ENCODE data around the gene MRPL10. TPM values are rescaled to one million over a fixed set of nuclear protein-coding genes. Genes with fewer than 3 reads are reported as not detected.

The MRPL10 gene
- total and polyA plus RNA-seq, 2 donors (not counting 3 experiments of a cell fraction or from before 2014, with no cell fraction given) = 43.4 to 84.0 TPM

DNA sequence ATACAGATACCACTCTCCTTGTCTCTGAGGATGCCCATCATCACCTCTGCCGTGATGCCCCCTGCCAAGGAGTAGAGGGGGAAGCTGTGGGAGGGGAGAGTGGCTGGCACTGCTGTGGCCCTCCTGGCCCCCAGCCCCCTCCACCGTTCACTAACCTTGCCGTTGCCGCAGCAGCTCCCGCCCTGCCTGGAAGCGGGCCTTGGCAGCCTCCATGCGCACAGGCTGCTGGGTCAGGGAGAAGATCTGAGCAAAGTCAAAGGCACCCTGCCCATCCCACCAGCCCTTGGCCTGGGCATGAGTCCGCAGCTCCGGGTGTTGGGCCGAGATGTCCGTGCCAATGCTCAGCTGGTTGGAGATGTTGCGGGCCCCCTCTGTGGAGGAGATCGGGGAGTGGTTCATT lies 7.3 kb upstream of the MRPL10 start:
- no peak overlapping the region for H3K9ac ChIP-seq (replicated peaks; ENCODE audit: extremely low read depth, insufficient read depth, low read length)
- CTCF ChIA-PET = interaction anchor here (1.5 to 3.5 kb wide), 3 partner anchors 51 to 132 kb away, joined by 4 to 162 read pairs (median 28); partner anchors contain the start of gene CDK5RAP3
- H4K20me1 ChIP-seq (replicated peaks; ENCODE audit: control insufficient read depth, extremely low read depth, insufficient read depth, low read length) = no peaks in the 10 kb centered on the region
- H3K27ac ChIP-seq (ENCODE audit: insufficient read depth, low read depth, low read length) = no peak overlapping the region
- DNase-seq (ENCODE audit: low read depth, low spot score) = no peak
- POLR2A ChIA-PET = no interaction called here
- dilution Hi-C loops (cut with MboI; ENCODE audit: extremely low pct_ligation_motif_present, low sequenced_read_pairs) (no loop called here), intact Hi-C loops (cut with micrococcal nuclease) (no loop called here)
- peaks cover 17% of the 10 kb centered on the region for H3K4me1 ChIP-seq (ENCODE audit: control insufficient read depth, extremely low read depth, insufficient read depth, low read length)
- FAIRE-seq = no peak
- BruUV-seq (replicated peaks) = no TSS peak
- no peak overlapping the region for H3K4me2 ChIP-seq (ENCODE audit: insufficient read depth, low read length)
- H3K9me1 ChIP-seq (replicated peaks; ENCODE audit: control insufficient read depth, extremely low read depth, insufficient read depth, low read length) = no peaks in the 10 kb centered on the region
- H3K4me3 ChIP-seq (replicated peaks in 1 of 3; ENCODE audit: insufficient read depth in 1 of 3, low read depth in 1 of 3, low read length in 3 of 3) = no peak overlapping the region
- H2AFZ ChIP-seq (ENCODE audit: low read depth, low read length) = no peak overlapping the region
- no peaks in the 10 kb centered on the region for H3K9me3 ChIP-seq (replicated peaks; ENCODE audit: control insufficient read depth, insufficient read depth, low read length)
- peaks cover 0 to 4% of the 10 kb centered on the region in 2 experiments for H3K36me3 ChIP-seq (ENCODE audit: control insufficient read depth in 2 of 2, extremely low read depth in 1 of 2, insufficient read depth in 2 of 2, low read length in 2 of 2)
- TF ChIP-seq FOS (IDR thresholded peaks at IDR 0.05; ENCODE audit: borderline replicate concordance, insufficient read depth, low read length) = no peak
- TF ChIP-seq, protein P1, sequence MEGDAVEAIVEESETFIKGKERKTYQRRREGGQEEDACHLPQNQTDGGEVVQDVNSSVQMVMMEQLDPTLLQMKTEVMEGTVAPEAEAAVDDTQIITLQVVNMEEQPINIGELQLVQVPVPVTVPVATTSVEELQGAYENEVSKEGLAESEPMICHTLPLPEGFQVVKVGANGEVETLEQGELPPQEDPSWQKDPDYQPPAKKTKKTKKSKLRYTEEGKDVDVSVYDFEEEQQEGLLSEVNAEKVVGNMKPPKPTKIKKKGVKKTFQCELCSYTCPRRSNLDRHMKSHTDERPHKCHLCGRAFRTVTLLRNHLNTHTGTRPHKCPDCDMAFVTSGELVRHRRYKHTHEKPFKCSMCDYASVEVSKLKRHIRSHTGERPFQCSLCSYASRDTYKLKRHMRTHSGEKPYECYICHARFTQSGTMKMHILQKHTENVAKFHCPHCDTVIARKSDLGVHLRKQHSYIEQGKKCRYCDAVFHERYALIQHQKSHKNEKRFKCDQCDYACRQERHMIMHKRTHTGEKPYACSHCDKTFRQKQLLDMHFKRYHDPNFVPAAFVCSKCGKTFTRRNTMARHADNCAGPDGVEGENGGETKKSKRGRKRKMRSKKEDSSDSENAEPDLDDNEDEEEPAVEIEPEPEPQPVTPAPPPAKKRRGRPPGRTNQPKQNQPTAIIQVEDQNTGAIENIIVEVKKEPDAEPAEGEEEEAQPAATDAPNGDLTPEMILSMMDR (IDR thresholded peaks at IDR 0.05; ENCODE audit: extremely low read depth in 1 of 2, insufficient read depth in 1 of 2, low read depth in 1 of 2, low read length in 2 of 2) = no peak
- no peak for TF ChIP-seq POLR2AphosphoS5 (IDR thresholded peaks at IDR 0.05; ENCODE audit: insufficient read depth, low read depth, low read length)
- TF ChIP-seq POLR2A (IDR thresholded peaks at IDR 0.05; ENCODE audit: low read depth, low read length) = no peak
- no peak for TF ChIP-seq JUN (IDR thresholded peaks at IDR 0.05; ENCODE audit: borderline replicate concordance, insufficient read depth, insufficient read length, low read depth)
- no peak for TF ChIP-seq MYC (IDR thresholded peaks at IDR 0.05; ENCODE audit: low read depth, low read length)
- TF ChIP-seq EZH2 (IDR thresholded peaks at IDR 0.05; ENCODE audit: borderline replicate concordance, low read depth, low read length, severe bottlenecking) = no peak
- no peak for TF ChIP-seq GATA2 (IDR thresholded peaks at IDR 0.05; ENCODE audit: insufficient read depth, insufficient read length, low read depth, low read length)
- TF ChIP-seq, protein P2, sequence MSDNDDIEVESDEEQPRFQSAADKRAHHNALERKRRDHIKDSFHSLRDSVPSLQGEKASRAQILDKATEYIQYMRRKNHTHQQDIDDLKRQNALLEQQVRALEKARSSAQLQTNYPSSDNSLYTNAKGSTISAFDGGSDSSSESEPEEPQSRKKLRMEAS (IDR thresholded peaks at IDR 0.05; ENCODE audit: insufficient read depth, insufficient read length) = no peak
- no peaks in the 10 kb centered on the region for H3K27me3 ChIP-seq (ENCODE audit: control insufficient read depth in 2 of 2, insufficient read depth in 2 of 2, low read length in 2 of 2)
- H3K79me2 ChIP-seq (ENCODE audit: control insufficient read depth, insufficient read depth, low read length) = no peaks in the 10 kb centered on the region
